NCI-H146 (cell line): ENCODE results near the gene TOMM6.
A peak's percentile ranks its signal among the peaks of the same experiment; 100 is the strongest.
"Not testable (repeated sequence)": the region's sequence is repeated elsewhere in the genome, so short reads cannot be mapped to it uniquely, and the experiment has no call there.

Source experiments
- DNase-seq: peaks from one replicate; lab custom pipeline; 2025; lab: John Stamatoyannopoulos, UW

The TOMM6 gene

GRCh38 chr6:41785689-41786450 lies 1.6 kb upstream of the TOMM6 start:
- DNase-seq = peak; percentile 54

GRCh38 chr6:41786451-41787218 lies 859 bp upstream of the TOMM6 start:
- DNase-seq = peak; percentile 86

GRCh38 chr6:41789390-41789724 lies 1.9 kb downstream of the TOMM6 start:
- DNase-seq = no peak

GRCh38 chr6:41790045-41790444 lies 2.6 kb downstream of the TOMM6 start:
- no peak for DNase-seq

GRCh38 chr6:41791305-41791704 lies 3.8 kb downstream of the TOMM6 start:
- DNase-seq = no peak

DNA sequence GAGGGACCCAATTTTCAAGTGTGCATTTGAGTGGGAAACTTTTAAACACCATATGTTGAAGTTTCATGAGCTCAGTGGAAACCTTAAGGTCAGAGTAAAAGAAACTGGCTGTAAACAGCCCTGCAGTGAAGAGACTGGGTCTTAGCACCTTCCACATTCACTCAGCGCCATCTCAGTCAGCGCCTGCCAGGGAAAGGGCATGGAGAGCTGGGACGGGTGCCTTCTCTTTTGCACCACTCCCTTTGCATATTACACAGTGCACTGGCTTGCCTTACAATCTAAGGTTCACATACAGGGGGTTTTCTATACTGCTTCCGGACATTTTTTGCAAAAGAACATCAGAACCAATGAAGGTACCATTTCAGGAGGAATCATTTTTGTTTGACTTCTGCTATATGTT lies 4.5 kb downstream of the TOMM6 start:
- no peak for DNase-seq

- DNase-seq = no peak
Measured at GRCh38 chr6:41796474-41796873, 9.0 kb downstream of the TOMM6 start.

GRCh38 chr6:41798901-41799558 lies 11.5 kb downstream of the TOMM6 start:
- DNase-seq = no peak

GRCh38 chr6:41799559-41799911 lies 12.0 kb downstream of the TOMM6 start:
- no peak for DNase-seq

DNA sequence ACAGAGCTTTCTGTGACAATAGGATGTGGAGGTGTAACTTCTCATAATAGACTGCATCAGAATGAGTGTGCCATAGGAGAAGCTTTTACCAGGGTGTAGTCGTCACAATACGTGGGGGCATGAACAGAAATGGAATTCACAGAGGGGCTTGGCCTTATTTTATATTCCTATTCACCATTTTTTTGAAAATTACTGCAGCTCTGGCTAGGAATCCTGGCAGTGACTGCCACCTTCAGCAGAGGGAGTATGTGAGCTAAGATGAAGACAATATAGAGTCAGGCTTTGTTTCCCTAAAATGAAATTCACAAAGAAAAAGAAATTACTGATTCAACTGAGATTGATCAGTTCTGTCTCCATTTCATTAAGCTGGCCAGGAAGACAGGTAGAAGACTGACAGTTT lies 13.9 kb downstream of the TOMM6 start:
- no peak for DNase-seq

- DNase-seq = no peak
Measured at GRCh38 chr6:41805830-41806774, 18.6 kb downstream of the TOMM6 start.

DNA sequence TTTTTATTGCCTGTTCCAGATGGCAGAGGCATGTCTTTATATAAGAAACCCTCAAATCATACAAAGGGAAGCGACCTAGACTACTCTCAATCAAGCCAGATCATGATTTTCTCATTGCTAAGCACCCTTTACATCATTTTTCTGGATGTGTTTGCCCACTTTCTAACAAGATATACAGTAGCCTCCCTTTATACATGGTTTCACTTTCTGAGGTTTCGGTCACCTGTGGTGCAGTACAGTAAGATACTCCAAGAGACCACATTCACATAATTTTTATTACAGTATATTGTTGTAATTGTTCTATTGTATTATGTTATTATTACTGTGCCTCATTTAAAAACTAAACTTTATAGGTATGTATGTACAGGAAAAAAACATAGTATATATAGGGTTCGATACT lies 23.6 kb downstream of the TOMM6 start:
- DNase-seq = no peak

DNA sequence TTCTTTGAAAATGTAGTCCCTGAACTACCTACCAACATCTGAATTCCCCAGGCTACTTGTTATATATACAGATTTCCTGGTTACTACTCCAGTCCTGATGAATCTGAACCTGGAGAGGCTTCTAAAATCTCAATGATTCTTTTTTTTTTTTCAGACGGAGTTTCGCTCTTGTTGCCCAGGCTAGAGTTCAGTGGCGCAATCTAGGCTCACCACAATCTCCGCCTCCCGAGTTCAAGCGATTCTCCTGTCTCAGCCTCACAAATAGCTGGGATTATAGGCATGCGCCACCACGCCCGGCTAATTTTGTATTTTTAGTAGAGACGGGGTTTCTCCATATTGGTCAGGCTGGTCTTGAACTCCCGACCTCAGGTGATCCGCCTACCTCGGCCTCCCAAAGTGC lies 24.5 kb downstream of the TOMM6 start:
- DNase-seq = not testable (repeated sequence)

DNA sequence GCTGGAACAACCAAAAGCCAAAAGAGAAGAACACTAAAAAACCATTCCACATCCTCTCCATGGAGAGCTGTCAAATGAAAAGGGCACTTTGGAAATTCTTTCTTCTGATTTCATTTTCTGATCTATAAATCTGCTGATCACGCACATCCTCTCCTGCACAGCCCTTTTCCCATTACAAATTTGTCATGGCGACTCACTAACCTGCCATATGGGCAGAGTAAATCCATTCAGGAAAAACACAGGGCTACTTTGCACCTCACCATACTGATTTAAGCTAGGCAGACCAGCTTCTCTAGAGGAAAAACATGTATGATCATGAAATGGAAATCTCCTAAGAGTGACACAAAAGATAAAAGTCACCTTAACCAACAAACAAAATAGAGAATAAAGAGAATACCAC lies 26.0 kb downstream of the TOMM6 start:
- no peak for DNase-seq

- no peak for DNase-seq
Measured at GRCh38 chr6:41813956-41814355, 26.5 kb downstream of the TOMM6 start.

GRCh38 chr6:41814629-41815028 lies 27.1 kb downstream of the TOMM6 start:
- DNase-seq = no peak

DNA sequence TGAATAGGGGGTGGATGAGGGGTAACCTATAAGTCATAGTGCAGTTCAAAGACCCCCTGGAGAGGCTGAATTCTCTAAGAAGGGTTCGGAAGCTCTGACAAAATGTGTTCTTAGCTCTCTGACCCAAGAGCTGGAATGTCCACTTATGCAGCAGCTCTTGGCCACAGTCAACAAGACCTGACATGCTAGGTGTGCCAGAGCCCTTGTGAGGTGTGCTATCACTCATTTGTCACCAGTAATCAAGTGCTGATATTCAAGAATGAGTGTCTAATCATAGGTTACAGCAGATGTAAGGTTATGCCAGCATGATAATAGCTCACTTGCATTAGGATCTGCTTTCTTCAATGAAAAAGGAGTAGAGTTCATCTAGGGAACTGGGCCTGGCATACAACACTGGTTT lies 28.1 kb downstream of the TOMM6 start:
- no peak for DNase-seq

GRCh38 chr6:41818271-41819054 lies 31.0 kb downstream of the TOMM6 start:
- DNase-seq = no peak

DNA sequence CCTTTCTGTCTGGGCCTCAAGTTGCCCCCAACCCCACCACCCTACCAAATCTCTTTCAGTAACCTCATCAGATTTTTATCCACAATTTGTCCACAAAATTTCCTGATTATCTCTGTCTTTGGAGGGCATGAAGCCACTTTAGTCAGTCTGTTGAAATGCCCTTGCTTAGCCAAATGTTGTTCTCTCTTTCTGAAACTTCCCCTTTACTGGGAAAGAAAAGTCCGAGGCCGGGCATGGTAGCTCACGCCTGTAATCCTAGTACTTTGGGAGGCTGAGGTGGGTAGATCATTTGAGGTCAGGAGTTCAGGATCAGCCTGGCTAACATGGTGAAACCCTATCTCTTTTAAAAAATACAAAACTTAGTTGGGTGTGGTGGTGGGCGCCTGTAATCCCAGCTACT lies 33.8 kb downstream of the TOMM6 start:
- DNase-seq = no peak

GRCh38 chr6:41822021-41822420 lies 34.5 kb downstream of the TOMM6 start:
- DNase-seq = no peak

DNA sequence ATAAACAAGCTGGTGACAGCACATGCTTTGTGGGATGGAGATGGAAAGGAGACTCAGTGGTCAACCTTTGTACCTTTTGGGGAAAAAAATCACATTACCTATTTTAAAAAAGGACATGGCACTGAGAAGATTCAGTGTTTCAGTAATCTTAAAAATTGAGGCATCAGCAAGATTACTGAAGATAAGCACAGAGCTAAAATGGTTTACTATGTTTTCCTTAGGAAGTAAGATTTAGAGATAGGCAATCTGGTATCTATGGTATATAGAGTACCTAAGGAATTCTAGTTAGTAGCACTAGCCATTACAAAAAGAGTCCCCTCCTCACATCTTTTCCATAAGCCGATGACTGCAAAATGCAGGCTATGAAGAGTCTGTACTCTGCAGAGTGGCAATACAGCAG lies 35.7 kb downstream of the TOMM6 start:
- no peak for DNase-seq
